Karpas-422 (cell line): ENCODE data around the gene PHF12. TPM values are rescaled to one million over a fixed set of nuclear protein-coding genes. Genes with fewer than 3 reads are reported as not detected.

Experiments used
- DNase-seq: peaks from one replicate; pipeline ENCODE4 v3.0.0-alpha.2; 2015
- H2AFZ ChIP-seq: fragments of 200-600 bp; sonication (generic); 2 replicates; pipeline ENCODE4 v1.6.1; 2014; ENCODE audit warnings: antibody characterized with exemption, low read length, mixed read lengths
- H3K27ac ChIP-seq: fragments of 200-600 bp; sonication (generic); 2 replicates; pipeline ENCODE4 v1.5.1; 2014; ENCODE audit warnings: mild to moderate bottlenecking, low read length, moderate library complexity
- H3K27me3 ChIP-seq: fragments of 200-600 bp; sonication (generic); 2 replicates; pipeline ENCODE4 v1.6.1; 2014; ENCODE audit warnings: low read length, mixed read lengths
- H3K36me3 ChIP-seq: fragments of 200-600 bp; sonication (generic); 2 replicates; pipeline ENCODE4 v1.6.1; 2014; ENCODE audit warnings: low read length, mixed read lengths; ENCODE audit not compliant: insufficient read depth
- H3K4me1 ChIP-seq: fragments of 200-600 bp; sonication (generic); 2 replicates; pipeline ENCODE4 v1.6.1; 2014; ENCODE audit warnings: mild to moderate bottlenecking, low read length, mixed read lengths
- H3K4me2 ChIP-seq: fragments of 200-600 bp; sonication (generic); 2 replicates; pipeline ENCODE4 v1.6.1; 2014; ENCODE audit warnings: low read length, low read depth, mild to moderate bottlenecking; ENCODE audit not compliant: poor library complexity, severe bottlenecking
- H3K4me3 ChIP-seq: fragments of 200-600 bp; sonication (generic); 2 replicates; pipeline ENCODE4 v1.5.1; 2014; ENCODE audit warnings: mild to moderate bottlenecking, antibody characterized with exemption, low read length, mixed read lengths
- H3K79me2 ChIP-seq: fragments of 200-600 bp; sonication (generic); 2 replicates; pipeline ENCODE4 v1.6.1; 2014; ENCODE audit warnings: mild to moderate bottlenecking, low read length, mixed read lengths
- H3K9ac ChIP-seq: fragments of 200-600 bp; sonication (generic); 2 replicates; pipeline ENCODE4 v1.6.0; 2014; ENCODE audit warnings: low read length
- H3K9me2 ChIP-seq: fragments of 200-600 bp; sonication (generic), shearing (Covaris generic); replicated peaks from 2 replicates; pipeline ENCODE4 v1.6.0; 2014; ENCODE audit warnings: mild to moderate bottlenecking, low read length, moderate library complexity; ENCODE audit not compliant: insufficient read depth
- H3K9me3 ChIP-seq: fragments of 300-700, 200-600 bp; sonication (generic); 2 replicates; pipeline ENCODE4 v1.6.1; 2014; ENCODE audit warnings: low read length, mixed read lengths
- H4K20me1 ChIP-seq: fragments of 200-600 bp; sonication (generic); 2 replicates; pipeline ENCODE4 v1.6.1; 2014; ENCODE audit warnings: mild to moderate bottlenecking, antibody characterized with exemption, low read length, low read depth; ENCODE audit not compliant: insufficient read depth
- total RNA-seq: library from RNA; depleted of rRNA; stranded (reverse); fragments of >200 nt; shearing (Covaris generic); gene quantifications from 2 replicates; pipeline ENCODE4 v1.2.3, GENCODE V29; 2014; ENCODE audit warnings: low replicate concordance; rRNA removed

The PHF12 gene
- 38.3 and 44.6 TPM in 2 replicates for total RNA-seq

- Histone ChIP-seq H3K4me2 (peak within 1 kb of the TSS; percentile 96), H3K4me3 (peak within 1 kb of the TSS; percentile 87), H4K20me1 (peaks cover 30% of the 10 kb centered on the region; the same call in 1 of the 2 replicates), H3K27ac (peak within 1 kb of the TSS; percentile 93), H3K9me3 (no peaks in the 10 kb centered on the region), H3K27me3 (no peaks in the 10 kb centered on the region), H3K79me2 (peaks cover 43% of the 10 kb centered on the region), H3K4me1 (peaks cover 39% of the 10 kb centered on the region), H3K9ac (peak within 1 kb of the TSS; percentile 94), H3K9me2 (no peaks in the 10 kb centered on the region), H2AFZ (peak within 1 kb of the TSS; percentile 92; the same call in 1 of the 2 replicates), H3K36me3 (peaks cover 11% of the 10 kb centered on the region; the same call in 1 of the 2 replicates)
- DNase-seq: peak; percentile 100
These were observed at the start of gene PHF12 for GRCh38 chr17:28951428-28951990. PHF12 (minus strand) TSS chr17:28951518; CDS start chr17:28950960, 558 bp downstream.

- H2AFZ ChIP-seq: no peak overlapping the region
- no peaks in the 10 kb centered on the region for H3K4me1 ChIP-seq
- H3K9me3 ChIP-seq: no peaks in the 10 kb centered on the region
- DNase-seq: no peak
- H3K4me2 ChIP-seq: no peak overlapping the region
- no peaks in the 10 kb centered on the region for H3K79me2 ChIP-seq
- no peak overlapping the region for H3K9ac ChIP-seq
- no peaks in the 10 kb centered on the region for H3K9me2 ChIP-seq
- H3K27me3 ChIP-seq: no peaks in the 10 kb centered on the region
- H3K4me3 ChIP-seq: no peak overlapping the region
- 0 out of 2 replicates have a peak, but pooled peaks cover 5% of the 10 kb centered on the region for H4K20me1 ChIP-seq
- H3K27ac ChIP-seq: no peak overlapping the region
- no peaks in the 10 kb centered on the region for H3K36me3 ChIP-seq
These were observed 49.7 kb upstream of the PHF12 start for GRCh38 chr17:29000973-29001372.

GRCh38 chr17:28999206-28999605 is 47.9 kb upstream of the PHF12 start:
- H4K20me1 ChIP-seq: 0 out of 2 replicates have a peak, but pooled peaks cover 5% of the 10 kb centered on the region
- H3K4me3 ChIP-seq: no peak overlapping the region
- H3K4me1 ChIP-seq: no peaks in the 10 kb centered on the region
- H3K4me2 ChIP-seq: no peak overlapping the region
- no peaks in the 10 kb centered on the region for H3K79me2 ChIP-seq
- no peak overlapping the region for H2AFZ ChIP-seq
- no peaks in the 10 kb centered on the region for H3K9me2 ChIP-seq
- DNase-seq: no peak
- no peaks in the 10 kb centered on the region for H3K27me3 ChIP-seq
- H3K9me3 ChIP-seq: no peaks in the 10 kb centered on the region
- H3K27ac ChIP-seq: no peak overlapping the region
- H3K9ac ChIP-seq: no peak overlapping the region
- H3K36me3 ChIP-seq: no peaks in the 10 kb centered on the region

GRCh38 chr17:28997806-28998205 is 46.5 kb upstream of the PHF12 start:
- Histone ChIP-seq H3K27me3 (no peaks in the 10 kb centered on the region), H2AFZ (no peak overlapping the region), H3K4me3 (no peak overlapping the region), H3K4me2 (no peak overlapping the region), H3K36me3 (no peaks in the 10 kb centered on the region), H3K27ac (no peak overlapping the region), H3K79me2 (no peaks in the 10 kb centered on the region), H4K20me1 (0 out of 2 replicates have a peak, but pooled peaks cover 5% of the 10 kb centered on the region), H3K9me2 (no peaks in the 10 kb centered on the region), H3K9me3 (no peaks in the 10 kb centered on the region), H3K4me1 (no peaks in the 10 kb centered on the region), H3K9ac (no peak overlapping the region)
- DNase-seq: no peak

GRCh38 chr17:28996554-28997096 is 45.3 kb upstream of the PHF12 start:
- Histone ChIP-seq H3K27ac (no peak overlapping the region), H3K4me2 (no peak overlapping the region), H3K4me1 (no peaks in the 10 kb centered on the region), H3K79me2 (no peaks in the 10 kb centered on the region), H3K4me3 (no peak overlapping the region), H4K20me1 (0 out of 2 replicates have a peak, but pooled peaks cover 5% of the 10 kb centered on the region), H2AFZ (no peak overlapping the region), H3K9me3 (no peaks in the 10 kb centered on the region), H3K27me3 (no peaks in the 10 kb centered on the region), H3K9me2 (no peaks in the 10 kb centered on the region), H3K9ac (no peak overlapping the region), H3K36me3 (no peaks in the 10 kb centered on the region)
- DNase-seq: no peak

- Histone ChIP-seq H3K4me3 (no peak overlapping the region), H3K27ac (no peak overlapping the region), H3K4me1 (no peaks in the 10 kb centered on the region), H3K9me2 (no peaks in the 10 kb centered on the region), H2AFZ (no peak overlapping the region), H4K20me1 (0 out of 2 replicates have a peak, but pooled peaks cover 4% of the 10 kb centered on the region), H3K9me3 (no peaks in the 10 kb centered on the region), H3K27me3 (no peaks in the 10 kb centered on the region), H3K4me2 (no peak overlapping the region), H3K79me2 (no peaks in the 10 kb centered on the region), H3K36me3 (no peaks in the 10 kb centered on the region), H3K9ac (no peak overlapping the region)
- no peak for DNase-seq
These were observed 42.5 kb upstream of the PHF12 start for GRCh38 chr17:28993645-28994426.

- Histone ChIP-seq H2AFZ (no peak overlapping the region), H3K4me2 (no peak overlapping the region), H3K4me1 (peaks cover 6% of the 10 kb centered on the region), H3K9me3 (no peaks in the 10 kb centered on the region), H3K27ac (no peak overlapping the region), H3K79me2 (no peaks in the 10 kb centered on the region), H3K9me2 (no peaks in the 10 kb centered on the region), H3K9ac (no peak overlapping the region), H3K36me3 (no peaks in the 10 kb centered on the region), H3K27me3 (no peaks in the 10 kb centered on the region), H3K4me3 (no peak overlapping the region), H4K20me1 (no peaks in the 10 kb centered on the region)
- no peak for DNase-seq
These were observed 41.6 kb upstream of the PHF12 start for GRCh38 chr17:28992625-28993600.
